Measurements from ENCODE around the gene CFDP1. TPM values are rescaled to one million over a fixed set of nuclear protein-coding genes. Genes with fewer than 3 reads are reported as not detected.

Gene CFDP1
- total and polyA plus RNA-seq, 2 of the 13 experiments (the other 11 are each of a cell fraction or from before 2014, with no cell fraction given), result 78.6 to 153 TPM

GRCh38 chr16:75432828-75433731 lies at the start of gene CFDP1 (continued):
- TF ChIP-seq ZNF609 (CRISPR knock-in tag; IDR thresholded peaks at IDR 0.05; ENCODE audit: borderline replicate concordance), result peak; percentile 85
- TF ChIP-seq ZNF350 (CRISPR knock-in tag; IDR thresholded peaks at IDR 0.05; ENCODE audit: borderline replicate concordance, low read depth), result peak; percentile 95
- TF ChIP-seq HNF1A (IDR thresholded peaks at IDR 0.05; ENCODE audit: low read depth), result no peak
- peak; percentile 80; the same call in 1 of the 2 replicates for TF ChIP-seq HNF1A (CRISPR knock-in tag; IDR thresholded peaks at IDR 0.05; ENCODE audit: borderline replicate concordance)
- peak; percentile 99 for TF ChIP-seq ZMYM2 (CRISPR knock-in tag; IDR thresholded peaks at IDR 0.05)
- peak; percentile 86 for TF ChIP-seq SP4 (CRISPR knock-in tag; IDR thresholded peaks at IDR 0.05)
- TF ChIP-seq RAD21 (CRISPR knock-in tag; IDR thresholded peaks at IDR 0.05), result peak; percentile 23; the same call in 1 of the 2 replicates
- TF ChIP-seq ZMAT5 (CRISPR knock-in tag; IDR thresholded peaks at IDR 0.05; ENCODE audit: borderline replicate concordance, low read depth), result no peak
- TF ChIP-seq SMAD9 (CRISPR knock-in tag; IDR thresholded peaks at IDR 0.05), result peak; percentile 93
- peak; percentile 84 for TF ChIP-seq POGK (CRISPR knock-in tag; conservative IDR thresholded peaks at IDR 0.05)
- TF ChIP-seq RXRA (CRISPR knock-in tag; IDR thresholded peaks at IDR 0.05), result peak; percentile 86
- TF ChIP-seq SP2 (CRISPR knock-in tag; IDR thresholded peaks at IDR 0.05), result peak; percentile 65
- TF ChIP-seq SRY (CRISPR knock-in tag; IDR thresholded peaks at IDR 0.05), result peak; percentile 99
- no peak; the same call in 1 of the 2 replicates for TF ChIP-seq TRAFD1 (CRISPR knock-in tag; IDR thresholded peaks at IDR 0.05; ENCODE audit: borderline replicate concordance)
- peak; percentile 87 for TF ChIP-seq RBFOX2 (IDR thresholded peaks at IDR 0.05; ENCODE audit: low read depth, low read length)

Measured in HepG2 (cell line).